ENCODE data around the gene RAD51B.
"Not testable (repeated sequence)": the region's sequence is repeated elsewhere in the genome, so short reads cannot be mapped to it uniquely, and the experiment has no call there.

Gene RAD51B

DNA sequence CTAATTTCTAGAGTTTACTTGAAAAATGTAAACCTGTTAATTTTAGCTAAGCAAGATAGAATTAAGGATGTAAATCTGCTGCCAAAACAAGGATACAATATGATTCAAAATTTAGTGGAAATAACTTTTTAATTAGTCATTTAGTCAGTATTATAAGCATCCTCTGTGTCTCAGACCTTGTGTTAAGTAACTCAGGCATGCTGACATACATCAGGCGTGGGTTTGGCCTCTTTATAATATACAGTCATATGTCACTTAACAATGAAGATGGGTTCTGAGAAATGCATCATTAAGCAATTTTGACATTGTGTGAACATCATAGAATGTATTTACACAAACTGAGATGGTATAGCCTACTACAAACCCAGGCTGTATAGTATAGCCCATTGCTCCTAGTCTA is 586.4 kb downstream of the RAD51B start:
- DNase-seq (ENCODE audit: low read depth in 2 of 2): no peak

DNA sequence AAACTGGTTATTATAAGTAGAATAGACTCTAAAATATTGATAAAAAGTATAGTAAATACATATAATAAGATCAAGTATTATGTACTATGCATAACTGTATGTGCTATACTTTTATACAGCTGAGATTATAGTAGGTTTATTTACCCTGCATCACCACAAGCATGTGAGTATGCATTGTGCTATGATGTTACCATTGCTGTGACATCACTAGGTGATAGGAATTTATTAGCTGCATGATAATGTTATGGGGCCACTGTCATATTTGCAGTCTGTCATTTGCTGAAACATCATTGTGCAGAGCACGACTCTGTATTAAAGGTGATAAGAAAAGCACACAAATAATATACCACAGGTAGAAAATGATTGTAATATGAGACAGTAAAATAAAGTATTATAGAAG is 587.7 kb downstream of the RAD51B start:
- no peak for DNase-seq (ENCODE audit: low read depth in 2 of 2)

GRCh38 chr14:68407825-68408224 is 588.2 kb downstream of the RAD51B start:
- no peak for DNase-seq (ENCODE audit: low read depth in 2 of 2)

DNA sequence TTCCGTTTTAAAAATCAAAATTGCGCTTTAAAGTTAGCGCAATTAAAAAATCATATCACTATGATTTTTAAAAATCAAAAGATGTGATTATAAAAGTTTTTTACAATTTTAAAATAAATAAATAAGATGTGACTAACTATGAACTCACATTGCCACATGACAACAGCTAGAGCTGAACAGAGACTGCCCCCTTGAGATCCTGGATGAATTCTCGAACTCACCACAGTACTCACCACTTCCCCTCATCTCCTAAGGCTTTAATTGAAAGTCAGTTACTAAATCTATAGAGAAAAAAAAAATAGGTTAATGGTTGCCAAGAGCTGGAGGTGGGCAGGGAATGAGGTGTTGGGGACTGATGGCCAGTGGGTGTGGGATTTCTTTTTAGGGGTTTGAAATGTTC is 589.1 kb downstream of the RAD51B start:
- DNase-seq (ENCODE audit: low read depth in 2 of 2): no peak

DNA sequence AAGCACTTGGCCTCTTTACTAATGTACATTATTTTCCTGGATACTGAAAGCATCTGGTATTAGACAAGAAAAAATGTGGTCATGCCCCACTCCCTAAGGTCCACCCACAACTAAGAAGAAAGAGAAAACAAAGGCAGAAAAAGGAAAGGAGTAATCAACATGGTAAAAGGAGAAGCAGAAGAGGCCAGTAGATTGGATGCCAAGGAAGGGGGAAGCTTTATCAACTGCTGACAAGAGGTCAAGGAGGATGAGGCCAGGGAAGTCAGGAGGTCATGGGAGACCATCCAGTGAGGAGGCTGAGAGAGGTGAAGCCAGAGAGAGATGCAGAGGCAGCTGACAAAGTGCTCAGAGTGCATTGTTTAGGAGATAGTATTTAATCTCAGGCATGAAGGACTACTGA is 589.8 kb downstream of the RAD51B start:
- DNase-seq (ENCODE audit: low read depth in 2 of 2): no peak

- DNase-seq (ENCODE audit: low read depth in 2 of 2): no peak
Measured at GRCh38 chr14:68412505-68413465, 593.2 kb downstream of the RAD51B start.

DNA sequence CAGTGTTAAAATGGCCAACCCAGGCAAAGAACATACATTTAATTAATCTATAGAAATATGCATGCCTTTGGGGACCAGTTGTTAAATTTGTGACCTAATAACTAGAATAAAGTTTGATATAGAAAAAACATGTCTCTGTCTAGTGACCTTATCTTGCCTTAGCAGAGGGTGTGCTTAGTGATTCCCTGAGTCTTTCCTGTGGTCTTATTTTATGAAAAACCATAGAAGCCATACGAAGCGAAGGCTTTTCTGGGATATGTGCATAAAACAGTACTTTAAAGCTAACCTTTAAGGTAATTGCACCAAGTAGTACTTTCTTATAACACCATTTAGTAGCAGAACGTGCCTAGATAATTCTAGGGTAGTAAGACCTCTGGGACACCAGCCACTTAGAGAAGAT is 593.9 kb downstream of the RAD51B start:
- no peak for DNase-seq (ENCODE audit: low read depth in 2 of 2)

DNA sequence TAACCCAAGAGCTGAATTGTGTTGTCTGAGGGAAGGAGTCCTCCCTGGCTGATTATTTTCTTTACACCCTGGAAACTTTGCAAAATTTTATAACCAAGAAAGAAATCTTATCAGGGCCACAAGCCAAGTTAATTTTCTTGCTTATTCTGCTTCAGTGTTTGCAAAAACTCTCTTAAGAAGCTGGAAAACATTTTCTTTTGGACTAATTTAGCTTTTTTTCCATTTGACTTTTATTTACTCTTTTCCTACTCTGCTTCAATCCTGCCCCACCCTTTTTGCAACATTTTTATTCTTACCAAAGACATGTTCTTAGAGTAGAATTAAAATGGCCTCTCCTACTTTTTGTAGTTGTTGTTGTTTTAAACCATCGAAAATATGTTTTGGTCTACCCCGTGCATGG is 594.5 kb downstream of the RAD51B start:
- no peak for DNase-seq (ENCODE audit: low read depth in 2 of 2)

DNA sequence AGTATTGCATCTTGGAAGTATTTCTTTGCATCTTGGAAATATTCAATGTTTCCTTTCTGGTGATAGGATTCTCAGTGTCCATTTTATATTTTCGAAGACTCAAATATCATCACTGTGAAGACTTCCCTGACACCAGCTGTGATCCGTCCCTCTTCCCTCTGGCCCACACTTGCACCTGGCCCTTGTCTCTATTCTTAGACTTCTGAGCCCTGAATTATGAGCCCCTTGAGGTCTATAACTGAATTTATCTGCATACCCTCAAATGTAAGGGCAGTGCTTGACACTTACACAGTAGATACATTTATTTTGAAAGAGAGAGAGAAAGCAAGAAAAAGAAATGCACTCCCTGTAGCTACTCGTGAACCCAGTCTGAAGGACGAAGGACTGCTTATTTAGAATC is 596.6 kb downstream of the RAD51B start:
- DNase-seq (ENCODE audit: low read depth in 2 of 2): no peak

- no peak for DNase-seq (ENCODE audit: low read depth in 2 of 2)
Measured at GRCh38 chr14:68417009-68417650, 597.6 kb downstream of the RAD51B start.

GRCh38 chr14:68418174-68419118 is 598.9 kb downstream of the RAD51B start:
- DNase-seq (ENCODE audit: low read depth in 2 of 2): no peak

DNA sequence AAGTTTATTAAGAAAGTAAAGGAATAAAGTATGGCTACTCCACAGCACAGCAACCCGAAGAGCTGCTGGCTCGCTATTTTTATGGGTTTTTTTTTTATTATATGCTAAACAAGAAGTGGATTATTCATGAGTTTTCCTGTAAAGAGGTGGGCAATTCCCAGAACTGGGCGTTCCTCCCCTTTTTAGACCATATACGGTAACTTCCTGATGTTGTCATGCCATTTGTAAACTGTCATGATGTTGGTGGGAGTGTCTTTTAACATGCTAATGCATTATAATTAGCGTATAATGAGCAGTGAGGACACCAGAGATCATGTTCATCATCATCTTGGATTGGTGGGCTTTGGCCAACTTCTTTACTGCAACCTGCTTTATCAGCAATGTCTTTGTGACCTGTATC is 600.8 kb downstream of the RAD51B start:
- no peak for DNase-seq (ENCODE audit: low read depth in 2 of 2)

DNA sequence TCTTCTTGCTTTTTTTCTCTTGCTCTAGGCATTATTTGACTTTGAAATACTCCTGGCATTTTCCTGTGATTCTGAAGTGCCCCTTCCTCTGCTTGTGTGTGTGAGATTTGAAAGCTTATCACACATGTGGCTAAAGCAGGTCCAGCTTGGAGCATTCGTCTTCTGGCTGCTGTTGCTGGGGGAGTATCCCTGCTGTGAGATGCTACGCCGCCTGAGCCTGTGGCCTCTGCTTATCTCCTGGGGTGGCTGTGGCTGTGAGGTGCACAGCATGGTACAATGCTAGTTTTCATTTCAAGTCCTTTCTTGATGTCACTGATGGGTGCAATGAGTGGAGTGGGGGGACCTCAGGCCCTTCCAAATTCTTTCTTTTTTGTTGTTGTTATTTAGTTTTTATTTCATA is 601.5 kb downstream of the RAD51B start:
- DNase-seq (ENCODE audit: low read depth in 2 of 2): no peak

- DNase-seq (ENCODE audit: low read depth in 2 of 2): no peak
Measured at GRCh38 chr14:68423686-68424085, 604.1 kb downstream of the RAD51B start.

- DNase-seq (ENCODE audit: low read depth in 2 of 2): no peak
Measured at GRCh38 chr14:68424443-68425172, 605.0 kb downstream of the RAD51B start.

DNA sequence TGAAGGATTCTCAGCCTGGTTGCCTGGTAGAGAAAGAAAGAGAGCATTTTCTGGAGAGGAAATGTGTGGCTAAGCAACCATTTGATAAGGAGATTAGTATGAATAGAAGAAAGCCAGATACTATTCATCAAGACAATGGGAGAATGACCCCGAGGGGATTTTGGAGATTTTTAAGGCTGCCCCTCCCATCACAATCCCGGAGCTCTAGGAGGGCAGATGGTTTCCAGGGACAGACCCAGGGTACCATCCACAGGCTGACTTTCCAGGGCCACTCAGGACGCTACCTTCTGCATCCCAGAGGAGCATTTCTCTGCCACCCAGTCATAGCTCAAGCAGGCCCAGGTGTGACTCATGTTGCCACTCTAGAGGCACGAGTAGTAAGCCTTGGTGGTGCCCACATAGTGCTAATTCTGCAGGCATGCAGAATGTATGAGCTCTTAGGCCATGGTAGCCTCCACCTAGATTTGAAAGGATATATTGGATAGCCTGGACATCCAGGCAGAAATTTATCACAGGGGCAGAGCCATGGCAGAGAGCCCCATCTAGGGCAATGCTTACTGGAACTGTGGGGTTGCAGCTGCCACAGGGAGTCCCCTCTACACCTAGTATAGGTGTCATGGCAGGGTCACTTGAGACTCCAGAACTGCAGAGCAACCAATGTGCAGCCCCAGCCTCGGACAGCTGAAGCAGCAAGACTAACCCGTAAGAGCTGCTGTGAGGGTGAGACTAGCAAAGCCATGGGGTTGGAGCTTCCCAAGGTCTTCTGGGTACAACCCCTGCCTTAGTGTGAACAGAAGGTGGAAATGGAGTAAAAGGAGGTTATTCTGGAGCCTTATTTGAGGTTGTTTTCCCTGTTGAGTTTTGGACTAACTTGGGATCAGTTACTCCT is 607.3 kb downstream of the RAD51B start:
- DNase-seq (ENCODE audit: low read depth in 2 of 2): no peak

DNA sequence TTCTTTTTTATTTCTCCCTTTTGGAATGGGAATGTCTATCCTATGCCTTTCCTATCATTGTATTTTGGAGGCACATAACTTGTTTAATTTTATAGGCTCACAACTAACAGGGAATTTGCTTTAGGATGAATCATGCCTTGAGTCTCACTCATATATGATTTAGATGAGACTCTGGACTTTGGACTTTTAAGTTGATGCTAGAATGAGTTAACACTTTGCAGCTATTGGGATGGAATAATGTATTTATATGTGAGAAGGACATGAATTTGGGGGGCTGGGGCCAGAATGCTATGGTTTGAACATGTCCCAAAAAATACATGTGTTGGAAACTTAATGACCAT is 607.9 kb downstream of the RAD51B start:
- no peak for DNase-seq (ENCODE audit: low read depth in 2 of 2)

GRCh38 chr14:68428900-68429299 is 609.3 kb downstream of the RAD51B start:
- not testable (repeated sequence) for DNase-seq (ENCODE audit: low read depth in 2 of 2)

- not testable (repeated sequence) for DNase-seq (ENCODE audit: low read depth in 2 of 2)
Measured at GRCh38 chr14:68434173-68434572, 614.6 kb downstream of the RAD51B start.

GRCh38 chr14:68435631-68436030 is 616.1 kb downstream of the RAD51B start:
- not testable (repeated sequence) for DNase-seq (ENCODE audit: low read depth in 2 of 2)
